ENCODE data around the gene MARK1. TPM values are rescaled to one million over a fixed set of nuclear protein-coding genes. Genes with fewer than 3 reads are reported as not detected.

Gene MARK1
- total and polyA plus RNA-seq, 9 donors: 1.2 to 8.1 (median 2.8) TPM

DNA sequence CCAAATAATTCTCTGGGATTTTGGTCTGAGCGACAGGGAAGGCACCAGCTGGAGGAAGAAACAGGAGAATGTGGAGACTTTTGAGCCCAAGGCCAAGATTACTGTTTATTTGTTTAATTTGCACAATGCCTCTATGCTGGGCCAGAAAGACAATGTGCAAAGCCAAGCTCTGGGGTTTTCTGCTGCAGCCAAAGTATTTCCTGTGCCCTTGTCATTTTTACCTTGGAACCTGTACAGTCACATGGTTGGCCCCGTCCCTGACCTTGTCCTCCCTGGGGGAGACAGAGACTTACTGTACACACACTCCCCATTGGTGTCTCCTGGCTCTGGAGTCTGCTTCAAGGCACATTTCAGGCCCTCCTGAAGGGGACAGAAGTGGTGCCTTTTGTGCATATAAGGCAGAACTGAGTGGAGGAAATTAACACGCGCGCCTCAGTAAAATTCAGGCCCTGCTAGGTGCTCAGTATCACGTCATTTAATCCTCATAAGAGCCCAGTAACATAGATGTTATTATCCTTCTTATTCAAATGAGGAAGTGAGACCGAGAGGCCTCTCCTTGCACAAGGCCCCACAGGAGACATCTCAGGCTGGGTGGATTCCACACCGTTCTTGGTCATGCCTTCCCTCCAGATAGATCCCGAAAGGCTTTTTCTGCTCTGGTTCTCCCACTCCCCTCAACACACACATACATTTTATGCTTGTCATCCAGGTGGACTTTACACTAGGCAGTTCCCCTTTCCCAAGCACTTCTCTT lies 183.3 kb downstream of the MARK1 start:
- peaks cover 2% of the 10 kb centered on the region for H3K4me1 ChIP-seq (ENCODE audit: insufficient read depth)
- no peak for DNase-seq
- intact Hi-C loops (cut with DNase I): no loop called here
- 63 to 71% (median 63%) methylated on average over 9 of the region's 9 CpGs for WGBS, 3 donors
- H3K27ac ChIP-seq: no peak overlapping the region
- TF ChIP-seq CTCF (IDR thresholded peaks at IDR 0.05) (no peak), EP300 (IDR thresholded peaks at IDR 0.05) (no peak), POLR2A (IDR thresholded peaks at IDR 0.05) (no peak)
- no peaks in the 10 kb centered on the region for H3K27me3 ChIP-seq
- H3K4me3 ChIP-seq: no peak overlapping the region
- H3K36me3 ChIP-seq: no peaks in the 10 kb centered on the region
- no peaks in the 10 kb centered on the region for H3K9me3 ChIP-seq

Small RNAs within 50 kb of the gene (small RNA-seq; reads per million reads assigned to genes)
- gene RN7SL464P: not detected

Other genes starting within 250 kb of the MARK1 start
- gene C1orf115, start 162.2 kb downstream of the MARK1 start, total RNA-seq: 10 to 100 TPM; 10.0 to 19.8 (median 13.2) TPM
- gene C1orf115, start 162.2 kb downstream of the MARK1 start, polyA plus RNA-seq: 10 to 100 TPM; 20.3 to 23.8 TPM
- 10 to 100 TPM; 12.8 to 26.9 (median 23.6) TPM for gene MTARC2, start 220.2 kb downstream of the MARK1 start, total RNA-seq
- 10 to 100 TPM; 17.4 to 80.2 TPM for gene MTARC2, start 220.2 kb downstream of the MARK1 start, polyA plus RNA-seq

Data from ovary (tissue), 9 donors.